SIG-M5 (cell line): ENCODE data around the gene CHCT1.
A peak's percentile ranks its signal among the peaks of the same experiment; 100 is the strongest.
"Not testable (repeated sequence)": the region's sequence is repeated elsewhere in the genome, so short reads cannot be mapped to it uniquely, and the experiment has no call there.

Experiments
- DNase-seq: peaks from one replicate; lab custom pipeline; 2025; lab: John Stamatoyannopoulos, UW

The CHCT1 gene

GRCh38 chr17:60422162-60422665 lies at the start of gene CHCT1:
CHCT1 (plus strand) TSS chr17:60422489; CDS start chr17:60422593, 104 bp downstream.
- no peak for DNase-seq

GRCh38 chr17:60372790-60373483 lies 49.4 kb upstream of the CHCT1 start:
- DNase-seq: no peak

DNA sequence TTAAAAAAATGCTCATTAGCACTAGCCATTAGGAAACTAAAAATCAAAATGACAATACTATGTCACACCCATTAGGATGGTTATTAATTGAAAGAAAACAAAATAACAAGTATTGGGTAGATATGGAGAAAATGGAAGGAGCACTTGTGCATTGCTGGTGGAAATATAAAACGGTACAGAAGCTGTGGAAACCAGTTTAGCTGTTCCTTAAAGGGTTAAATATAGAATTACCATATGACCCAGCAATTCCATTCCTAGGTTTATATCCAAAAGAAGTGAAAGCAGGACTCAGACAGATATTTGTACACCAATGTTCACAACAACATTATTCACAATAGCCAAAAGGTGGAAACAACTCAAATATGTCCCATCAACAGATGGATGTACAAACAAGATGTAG lies 44.1 kb upstream of the CHCT1 start:
- DNase-seq: not testable (repeated sequence)

- DNase-seq: not testable (repeated sequence)
Measured at GRCh38 chr17:60379461-60379860, 42.8 kb upstream of the CHCT1 start.

- no peak for DNase-seq
Measured at GRCh38 chr17:60381958-60382357, 40.3 kb upstream of the CHCT1 start.

- DNase-seq: no peak
Measured at GRCh38 chr17:60383379-60383778, 38.9 kb upstream of the CHCT1 start.

DNA sequence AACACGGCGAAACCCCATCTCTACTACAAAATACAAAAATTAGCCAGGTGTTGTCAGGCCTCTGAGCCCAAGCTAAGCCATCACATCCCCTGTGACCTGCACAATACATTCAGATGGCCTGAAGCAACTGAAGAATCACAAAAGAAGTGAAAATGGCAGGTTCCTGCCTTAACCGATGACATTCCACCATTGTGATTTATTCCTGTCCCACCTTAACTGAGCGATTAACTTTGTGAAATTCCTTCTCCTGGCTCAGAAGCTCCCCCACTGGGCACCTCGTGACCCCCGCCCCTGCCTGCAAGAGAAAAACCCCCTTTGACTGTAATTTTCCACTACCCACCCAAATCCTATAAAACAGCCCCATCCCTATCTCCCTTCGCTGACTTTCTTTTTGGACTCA lies 37.4 kb upstream of the CHCT1 start:
- DNase-seq: not testable (repeated sequence)

GRCh38 chr17:60386147-60387058 lies 35.9 kb upstream of the CHCT1 start:
- DNase-seq: no peak

- DNase-seq: no peak
Measured at GRCh38 chr17:60387666-60388065, 34.6 kb upstream of the CHCT1 start.

DNA sequence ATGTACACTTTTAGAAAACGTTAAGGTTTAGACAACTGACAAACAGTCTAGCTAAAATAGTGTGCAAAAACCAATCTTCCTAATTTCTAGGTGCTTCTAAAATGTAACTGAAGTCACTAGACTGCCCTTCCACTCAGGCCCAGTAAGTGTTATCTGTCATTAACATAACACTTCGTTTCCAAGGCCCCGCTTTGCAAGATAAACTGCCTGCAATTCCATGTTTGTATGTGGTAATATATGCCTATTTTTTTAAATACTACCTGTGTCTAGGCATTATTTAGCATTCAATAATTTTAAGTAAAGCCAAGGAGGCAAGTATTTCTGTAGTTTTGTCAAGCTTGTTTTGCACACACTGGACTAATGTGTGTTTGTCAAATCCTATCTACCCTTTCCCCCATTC lies 33.5 kb upstream of the CHCT1 start:
- DNase-seq: no peak

GRCh38 chr17:60390186-60390585 lies 32.1 kb upstream of the CHCT1 start:
- DNase-seq: no peak

- DNase-seq: no peak
Measured at GRCh38 chr17:60390925-60391470, 31.3 kb upstream of the CHCT1 start.

- DNase-seq: no peak
Measured at GRCh38 chr17:60391471-60392041, 30.7 kb upstream of the CHCT1 start.

DNA sequence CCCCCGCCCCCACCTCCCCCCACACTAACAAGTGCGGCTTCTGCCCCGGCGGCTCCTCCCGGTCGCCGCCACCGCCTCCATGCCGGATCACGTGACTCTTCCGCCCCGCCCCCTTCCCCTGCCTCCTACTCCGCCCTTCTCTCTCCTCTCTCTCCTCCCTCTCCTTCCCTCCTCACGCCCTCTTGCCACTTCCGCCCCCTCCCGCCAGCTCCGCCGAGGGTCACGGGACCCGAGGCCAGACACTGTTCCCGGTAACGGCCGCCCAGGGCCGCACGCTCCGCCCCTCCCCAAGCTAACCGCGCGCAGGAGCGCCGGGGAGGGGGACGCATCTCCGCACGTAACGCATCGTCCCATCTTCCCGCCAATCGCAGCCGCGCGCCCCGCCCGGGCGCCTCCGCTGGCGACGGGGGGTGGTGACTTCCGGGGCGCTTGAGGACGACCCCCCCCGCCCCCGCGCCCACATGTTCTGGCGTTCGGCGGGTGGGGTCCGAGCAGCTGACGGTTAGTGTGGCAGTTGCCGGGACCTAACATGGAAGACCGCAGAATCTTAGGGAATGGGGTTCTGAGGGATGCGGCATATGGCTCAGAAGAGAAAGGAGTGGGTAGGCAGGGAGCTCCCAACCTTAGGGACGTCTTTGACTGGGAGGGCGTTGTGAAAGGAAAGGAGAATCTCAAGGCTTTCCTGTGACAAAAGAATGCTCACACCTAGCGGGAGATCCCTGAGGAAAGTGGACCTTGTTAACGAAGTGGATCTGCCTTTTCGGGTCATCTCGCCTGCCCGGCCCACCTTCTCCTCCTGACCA lies 30.0 kb upstream of the CHCT1 start, which contains the start of gene USP32:
Gene USP32 (minus strand): TSS at position 92 of the 803 bp plus-strand sequence. CDS start 194 bp downstream, outside the sequence.
- peak; percentile 89 for DNase-seq

DNA sequence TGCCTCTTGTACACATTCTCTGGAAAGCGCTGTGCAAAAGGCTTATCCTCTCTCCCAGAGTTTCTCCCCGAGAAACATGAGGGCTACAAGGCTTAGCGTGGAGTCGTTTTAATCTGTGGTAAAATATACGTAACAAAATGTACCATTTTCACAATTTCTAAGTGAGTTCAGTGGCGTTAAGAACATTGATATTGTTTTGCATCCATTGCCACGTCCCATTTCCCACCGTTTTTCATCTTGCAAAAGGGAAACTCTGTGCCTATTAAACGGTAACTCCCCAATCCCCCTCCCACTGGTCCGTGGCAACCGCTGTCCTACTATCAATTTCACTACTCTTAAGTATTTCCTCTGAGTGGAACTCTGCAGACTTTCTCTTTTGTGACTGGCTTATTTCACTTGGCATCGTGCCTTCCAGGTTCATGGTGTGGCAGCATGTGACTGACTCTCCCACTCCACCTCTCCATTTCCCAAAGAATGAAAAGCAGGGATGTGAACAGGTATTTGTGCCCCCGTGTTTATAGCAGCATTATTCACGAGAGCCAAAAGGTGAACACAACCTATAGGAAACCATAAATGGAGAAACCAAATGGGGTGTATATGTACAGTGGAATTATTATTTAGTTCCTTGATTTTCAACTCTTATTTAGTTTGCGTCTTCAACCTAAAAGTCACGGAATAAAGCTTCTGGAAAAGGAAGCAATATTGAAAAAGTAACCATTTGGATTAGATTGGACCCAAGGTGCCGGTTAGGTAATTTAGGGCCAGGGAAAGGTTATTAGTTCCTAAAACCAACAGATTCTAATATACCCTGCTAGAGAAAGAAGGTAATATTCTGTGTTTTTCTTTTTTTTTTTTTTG lies 29.2 kb upstream of the CHCT1 start:
- DNase-seq: no peak

DNA sequence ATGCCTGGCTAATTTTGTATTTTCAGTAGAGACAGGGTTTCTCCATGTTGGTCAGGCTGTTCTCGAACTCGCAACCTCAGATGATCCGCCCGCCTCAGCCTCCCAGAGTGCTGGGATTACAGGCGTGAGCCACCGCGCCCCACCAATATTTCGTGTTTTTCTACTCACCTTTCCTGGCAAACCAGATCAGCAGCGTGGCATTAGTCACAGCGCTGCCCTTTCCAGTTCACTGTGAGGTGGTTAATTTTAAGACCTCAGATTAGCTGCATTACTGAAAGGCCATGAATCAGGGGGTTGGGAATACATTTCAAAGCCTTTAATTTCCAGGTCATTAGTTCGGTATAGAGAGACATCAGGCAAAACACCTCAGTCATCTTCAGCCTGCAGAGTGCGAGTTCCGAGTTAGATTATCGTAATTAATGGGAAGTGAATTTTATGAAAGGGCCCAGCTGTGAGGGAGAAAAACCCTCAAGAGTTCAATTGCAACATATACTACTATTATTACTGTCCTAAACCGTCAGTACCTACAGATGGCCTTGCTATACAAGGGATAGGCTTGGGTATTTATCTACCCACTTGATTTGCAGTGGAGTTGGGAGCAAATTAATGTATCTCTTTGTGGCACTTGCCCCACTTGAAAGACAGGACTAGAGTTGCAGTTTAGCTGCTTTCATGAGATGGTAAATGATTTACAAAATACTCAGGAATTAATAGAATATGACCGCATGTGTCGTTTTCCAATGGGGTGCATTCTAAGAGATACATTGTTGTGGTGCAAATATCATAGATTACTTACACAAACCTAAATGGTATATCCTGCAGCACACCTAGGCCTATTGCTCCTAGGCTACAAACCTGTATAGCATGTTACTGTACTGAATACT lies 28.2 kb upstream of the CHCT1 start:
- peak; percentile 75 for DNase-seq

- peak; percentile 62 for DNase-seq
Measured at GRCh38 chr17:60395508-60396065, 26.7 kb upstream of the CHCT1 start.

- no peak for DNase-seq
Measured at GRCh38 chr17:60396412-60396811, 25.9 kb upstream of the CHCT1 start.
